Measurements from ENCODE around the gene CCL4.
"Not testable (repeated sequence)": the region's sequence is repeated elsewhere in the genome, so short reads cannot be mapped to it uniquely, and the experiment has no call there.

The CCL4 gene

GRCh38 chr17:36074365-36074764, 29.3 kb upstream of the CCL4 start:
- no peak for TF ChIP-seq CTCF (IDR thresholded peaks at IDR 0.05; ENCODE audit: low read depth, low read length)
- DNase-seq (ENCODE audit: low read depth in 2 of 2), result no peak
- H3K4me3 ChIP-seq (replicated peaks in 1 of 2; ENCODE audit: low read depth in 2 of 2, low read length in 2 of 2), result no peak overlapping the region

- not testable (repeated sequence) for DNase-seq (ENCODE audit: low read depth in 2 of 2); H3K4me3 ChIP-seq (replicated peaks in 1 of 2; ENCODE audit: low read depth in 2 of 2, low read length in 2 of 2)
These were observed 21.8 kb upstream of the CCL4 start for GRCh38 chr17:36081681-36082471.

- DNase-seq (ENCODE audit: low read depth in 2 of 2), result peak in 1 of 2 donors; percentile 3
These were observed 21.0 kb upstream of the CCL4 start for GRCh38 chr17:36082482-36083120.

GRCh38 chr17:36083691-36084090, 19.9 kb upstream of the CCL4 start:
- peak in 1 of 2 donors; percentile 32 for DNase-seq (ENCODE audit: low read depth in 2 of 2)
- not testable (repeated sequence) for H3K4me3 ChIP-seq (replicated peaks in 1 of 2; ENCODE audit: low read depth in 2 of 2, low read length in 2 of 2)

More at GRCh38 chr17:36082482-36083120, 21.0 kb upstream of the CCL4 start:
- H3K4me3 ChIP-seq (replicated peaks in 1 of 2; ENCODE audit: low read depth in 2 of 2, low read length in 2 of 2), result not testable (repeated sequence)

GRCh38 chr17:36085765-36086164, 17.9 kb upstream of the CCL4 start:
- no peak for TF ChIP-seq CTCF (IDR thresholded peaks at IDR 0.05; ENCODE audit: low read depth, low read length)
- no peak overlapping the region for H3K4me3 ChIP-seq (replicated peaks in 1 of 2; ENCODE audit: low read depth in 2 of 2, low read length in 2 of 2)
- peak; percentile 44 to 62 for DNase-seq (ENCODE audit: low read depth in 2 of 2)

- H3K4me3 ChIP-seq (replicated peaks in 1 of 2; ENCODE audit: low read depth in 2 of 2, low read length in 2 of 2), result no peak overlapping the region
- TF ChIP-seq CTCF (IDR thresholded peaks at IDR 0.05; ENCODE audit: low read depth, low read length), result no peak
- no peak for DNase-seq (ENCODE audit: low read depth in 2 of 2)
These were observed 16.8 kb upstream of the CCL4 start for GRCh38 chr17:36086791-36087190.

- not testable (repeated sequence) for H3K4me3 ChIP-seq (replicated peaks in 1 of 2; ENCODE audit: low read depth in 2 of 2, low read length in 2 of 2); DNase-seq (ENCODE audit: low read depth in 2 of 2)
These were observed 16.2 kb upstream of the CCL4 start for GRCh38 chr17:36087471-36087870.

GRCh38 chr17:36087897-36088572, 15.6 kb upstream of the CCL4 start:
- not testable (repeated sequence) for H3K4me3 ChIP-seq (replicated peaks in 1 of 2; ENCODE audit: low read depth in 2 of 2, low read length in 2 of 2); DNase-seq (ENCODE audit: low read depth in 2 of 2)

GRCh38 chr17:36088670-36089338, 14.8 kb upstream of the CCL4 start:
- no peak for TF ChIP-seq CTCF (IDR thresholded peaks at IDR 0.05; ENCODE audit: low read depth, low read length)

More at GRCh38 chr17:36088670-36089338, 14.8 kb upstream of the CCL4 start:
- H3K4me3 ChIP-seq (replicated peaks in 1 of 2; ENCODE audit: low read depth in 2 of 2, low read length in 2 of 2), result no peak overlapping the region
- DNase-seq (ENCODE audit: low read depth in 2 of 2), result no peak

Data from cardiac fibroblast (primary cell).